T-cell (primary cell): ENCODE data around the gene SEL1L. TPM values are rescaled to one million over a fixed set of nuclear protein-coding genes. Genes with fewer than 3 reads are reported as not detected.
"Not testable (repeated sequence)": the region's sequence is repeated elsewhere in the genome, so short reads cannot be mapped to it uniquely, and the experiment has no call there.

ENCODE experiments used
- ATAC-seq, 4 experiments: fragments of 200-7000 bp in 3 of 4; fragments of 150-1000 bp in 1 of 4; cut with Tn5 transposase; replicated peaks in 1 of 4; 1 replicate in 3 of 4; 2 replicates in 1 of 4; pipeline ENCODE4 v1.10.0; 2021; ENCODE audit warnings: moderate library complexity in 3 of 4, mild to moderate bottlenecking in 2 of 4, moderate number of reproducible peaks in 1 of 4
- CTCF ChIA-PET, 2 donors: fragments of 300-600 bp; sonication (Branson Sonifier 250); formaldehyde crosslinking; loops; one replicate each; lab custom pipeline; 2022; ENCODE audit warnings: antibody characterized with exemption in 2 of 2; lab: Charles Lee
- POLR2A ChIA-PET, 2 donors: fragments of 300-600 bp; sonication (Branson Sonifier 250); formaldehyde crosslinking; loops; one replicate each; lab custom pipeline; 2022; ENCODE audit warnings: antibody characterized with exemption in 2 of 2; lab: Charles Lee
- DNase-seq, 35 experiments: peaks; one replicate each; pipeline versions ENCODE4 v3.0.0 to v3.0.0-alpha.2; 2013 to 2023
- H3K27ac ChIP-seq: one replicate; pipeline ENCODE4 v1.5.1; 2013; ENCODE audit warnings: low read length
- H3K27me3 ChIP-seq, 2 experiments: replicated peaks in 1 of 2; 1 replicate in 1 of 2; 2 replicates in 1 of 2; pipeline versions ENCODE4 v1.6.1 to v1.7.0; 2013; ENCODE audit warnings: low read length in 1 of 2, mixed read lengths in 1 of 2; ENCODE audit not compliant: control insufficient read depth in 2 of 2, insufficient read depth in 2 of 2; ENCODE audit errors: extremely low read depth in 1 of 2
- H3K36me3 ChIP-seq, 2 donors: 1 replicate in 1 of 2; 2 replicates in 1 of 2; pipeline versions ENCODE4 v1.6.1 to v1.7.0; 2013; ENCODE audit warnings: low read length in 1 of 2; ENCODE audit not compliant: control insufficient read depth in 2 of 2, insufficient read depth in 1 of 2; ENCODE audit errors: extremely low read depth in 1 of 2
- H3K4me1 ChIP-seq, 2 experiments: 1 replicate in 1 of 2; 2 replicates in 1 of 2; pipeline versions ENCODE4 v1.6.1 to v1.7.0; 2013; ENCODE audit warnings: low read length in 2 of 2, mixed read lengths in 1 of 2; ENCODE audit not compliant: insufficient read depth in 2 of 2, control insufficient read depth in 1 of 2; ENCODE audit errors: extremely low read depth in 1 of 2
- H3K4me3 ChIP-seq, 2 donors: 1 replicate in 1 of 2; 2 replicates in 1 of 2; pipeline versions ENCODE4 v1.5.1 to v1.7.0; 2013; ENCODE audit warnings: mild to moderate bottlenecking in 2 of 2, low read length in 1 of 2, moderate library complexity in 1 of 2; ENCODE audit not compliant: control insufficient read depth in 1 of 2; ENCODE audit errors: extremely low read depth in 1 of 2
- H3K9me3 ChIP-seq: 2 replicates; pipeline ENCODE4 v1.7.0; 2013
- H3K27ac Mint-ChIP-seq, 2 donors: one replicate each; pipeline ENCODE4 v1.8.0; 2020 to 2021; ENCODE audit warnings: mild to moderate bottlenecking in 2 of 2, mixed read lengths in 2 of 2
- H3K27me3 Mint-ChIP-seq, 2 donors: one replicate each; pipeline ENCODE4 v1.8.0; 2021 to 2022; ENCODE audit warnings: mixed read lengths in 2 of 2
- H3K36me3 Mint-ChIP-seq: one replicate; pipeline ENCODE4 v1.8.0; 2021; ENCODE audit warnings: mixed read lengths
- H3K4me1 Mint-ChIP-seq, 3 donors: one replicate each; pipeline ENCODE4 v1.8.0; 2020 to 2022; ENCODE audit warnings: mixed read lengths in 3 of 3, mild to moderate bottlenecking in 1 of 3
- H3K4me3 Mint-ChIP-seq, 3 donors: one replicate each; pipeline ENCODE4 v1.8.0; 2020 to 2022; ENCODE audit warnings: mild to moderate bottlenecking in 3 of 3, mixed read lengths in 3 of 3, moderate library complexity in 3 of 3
- H3K9me3 Mint-ChIP-seq, 3 donors: one replicate each; pipeline ENCODE4 v1.8.0; 2020 to 2022; ENCODE audit warnings: mixed read lengths in 3 of 3
- WGBS: methylation state at CpG from one replicate; pipeline ENCODE4 v1.1.5; 2013; ENCODE audit warnings: missing lambda C conversion rate; ENCODE audit not compliant: insufficient coverage; 5-methylcytosine and 5-hydroxymethylcytosine counted together
- total RNA-seq, 35 experiments: library from RNA in 6 of 35; stranded (reverse) in 6 of 35; fragments of 120-200 nt in 1 of 35; gene quantifications; one replicate each; pipeline versions ENCODE4 v1.2.1 to v1.2.4 and lab custom pipeline; 2013 to 2026

The SEL1L gene
- total RNA-seq, 5 donors from 2014 or later (not counting 1 experiment from before 2014, with no cell fraction given) = 44.2 to 55.2 (median 52.7) TPM

- peaks cover 15 to 17% (median 17%) of the 10 kb centered on the region in 3 donors for H3K4me1 Mint-ChIP-seq
- no peaks in the 10 kb centered on the region for H3K9me3 Mint-ChIP-seq
- DNase-seq (no peak), ATAC-seq (no peak)
- no peaks in the 10 kb centered on the region for H3K9me3 ChIP-seq
- H3K4me3 ChIP-seq = no peak overlapping the region
- no peak overlapping the region for H3K27ac Mint-ChIP-seq
- peaks cover 5 to 36% of the 10 kb centered on the region in 2 experiments for H3K27me3 ChIP-seq
- ChIA-PET POLR2A (no interaction called here), CTCF (no interaction called here)
- H3K36me3 ChIP-seq = no peaks in the 10 kb centered on the region
- peaks cover 9 to 14% of the 10 kb centered on the region in 2 experiments for H3K4me1 ChIP-seq
- H3K27ac ChIP-seq = no peak overlapping the region
- no peaks in the 10 kb centered on the region for H3K36me3 Mint-ChIP-seq
- no peak overlapping the region for H3K4me3 Mint-ChIP-seq
- peaks cover 57 to 60% of the 10 kb centered on the region in 2 donors for H3K27me3 Mint-ChIP-seq
- 71% methylated on average over 1 of the region's 2 CpGs for WGBS
Observed at GRCh38 chr14:81433378-81433777, 100.3 kb downstream of the SEL1L start.

GRCh38 chr14:81432219-81432661 lies 101.4 kb downstream of the SEL1L start:
- peaks cover 2 to 39% of the 10 kb centered on the region in 2 experiments for H3K27me3 ChIP-seq
- peaks cover 9 to 14% of the 10 kb centered on the region in 2 experiments for H3K4me1 ChIP-seq
- ChIA-PET CTCF (no interaction called here), POLR2A (interaction anchor here in 1 of 2 donors (0.6 kb wide), 1 partner anchor 22 kb away, joined by 3 read pairs; no protein-coding TSS in a partner anchor)
- Mint-ChIP-seq H3K4me3 (no peak overlapping the region), H3K36me3 (no peaks in the 10 kb centered on the region), H3K27me3 (peaks cover 56 to 64% of the 10 kb centered on the region in 2 donors), H3K4me1 (peaks cover 13 to 14% (median 14%) of the 10 kb centered on the region in 3 donors), H3K27ac (no peak overlapping the region), H3K9me3 (no peaks in the 10 kb centered on the region)
- no peak for DNase-seq
- H3K27ac ChIP-seq = no peak overlapping the region
- no peaks in the 10 kb centered on the region for H3K9me3 ChIP-seq
- H3K36me3 ChIP-seq = no peaks in the 10 kb centered on the region
- H3K4me3 ChIP-seq = no peak overlapping the region
- 44% methylated on average over 1 of the region's 3 CpGs for WGBS
- ATAC-seq = no peak

DNA sequence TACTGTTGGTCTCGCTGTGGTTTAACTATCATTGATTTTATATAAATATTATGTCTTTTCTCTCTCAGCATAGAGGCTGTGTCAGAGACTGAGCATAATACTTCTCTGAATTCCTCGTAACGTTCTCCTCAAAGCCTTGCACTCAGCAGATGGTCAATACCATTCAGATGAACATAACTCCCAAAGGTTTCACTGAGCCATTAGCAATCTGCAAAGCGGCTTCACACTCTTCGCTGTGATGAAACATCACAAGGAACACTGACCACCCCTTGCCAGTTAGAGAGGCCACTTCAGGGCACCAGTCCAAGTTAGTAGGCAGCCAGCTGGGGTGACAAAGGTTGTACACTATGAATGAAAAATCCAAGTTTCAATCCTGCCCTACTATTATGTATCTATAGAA lies 103.4 kb downstream of the SEL1L start:
- no peaks in the 10 kb centered on the region for H3K9me3 Mint-ChIP-seq
- Histone ChIP-seq H3K4me1 (peaks cover under 1 to 2% of the 10 kb centered on the region in 2 experiments), H3K9me3 (no peaks in the 10 kb centered on the region), H3K4me3 (no peak overlapping the region), H3K27ac (no peak overlapping the region), H3K27me3 (peaks cover 2 to 29% of the 10 kb centered on the region in 2 experiments), H3K36me3 (no peaks in the 10 kb centered on the region)
- peaks cover 3 to 5% (median 4%) of the 10 kb centered on the region in 3 donors for H3K4me1 Mint-ChIP-seq
- POLR2A ChIA-PET = no interaction called here
- ATAC-seq (no peak), DNase-seq (no peak)
- WGBS = 85% methylated on average over 3 of the region's 5 CpGs
- H3K4me3 Mint-ChIP-seq = no peak overlapping the region
- H3K27ac Mint-ChIP-seq = no peak overlapping the region
- H3K27me3 Mint-ChIP-seq = peaks cover 56 to 67% of the 10 kb centered on the region in 2 donors
- H3K36me3 Mint-ChIP-seq = no peaks in the 10 kb centered on the region
- CTCF ChIA-PET = interaction anchor here in 1 of 2 donors (0.6 kb wide), 1 partner anchor 36 kb away, joined by 3 read pairs; no protein-coding TSS in a partner anchor

DNA sequence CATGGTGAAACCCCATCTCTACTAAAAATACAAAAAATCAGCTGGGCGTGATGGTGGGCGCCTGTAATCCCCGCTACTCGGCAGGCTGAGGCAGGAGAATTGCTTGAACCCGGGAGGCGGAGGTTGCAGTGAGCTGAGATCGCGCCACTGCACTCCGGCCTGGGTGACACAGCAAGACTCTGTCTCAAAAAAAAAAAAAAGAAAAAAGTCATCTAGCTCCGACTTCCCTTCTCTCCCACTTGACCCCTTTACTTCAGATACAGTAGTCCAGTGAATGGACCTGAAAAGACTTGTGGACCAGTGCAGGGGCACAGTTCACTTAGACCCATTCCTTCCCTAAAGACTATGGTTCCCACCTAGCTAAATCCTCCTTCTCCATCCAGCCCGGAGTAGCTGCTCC lies 103.9 kb downstream of the SEL1L start:
- CTCF ChIA-PET = interaction anchor here in 1 of 2 donors (0.6 kb wide), 2 partner anchors 22 to 36 kb away, joined by 3 to 4 read pairs; no protein-coding TSS in a partner anchor
- H3K27ac ChIP-seq, DNase-seq, H3K4me1 Mint-ChIP-seq, H3K9me3 Mint-ChIP-seq, H3K9me3 ChIP-seq, POLR2A ChIA-PET, H3K4me3 Mint-ChIP-seq, H3K4me1 ChIP-seq, H3K4me3 ChIP-seq, H3K36me3 ChIP-seq, ATAC-seq, H3K27ac Mint-ChIP-seq, H3K36me3 Mint-ChIP-seq: not testable (repeated sequence)
- H3K27me3 Mint-ChIP-seq = peaks cover 56 to 62% of the 10 kb centered on the region in 2 donors
- WGBS = 97% methylated on average over 5 of the region's 11 CpGs
- peaks cover 2 to 28% of the 10 kb centered on the region in 2 experiments for H3K27me3 ChIP-seq

DNA sequence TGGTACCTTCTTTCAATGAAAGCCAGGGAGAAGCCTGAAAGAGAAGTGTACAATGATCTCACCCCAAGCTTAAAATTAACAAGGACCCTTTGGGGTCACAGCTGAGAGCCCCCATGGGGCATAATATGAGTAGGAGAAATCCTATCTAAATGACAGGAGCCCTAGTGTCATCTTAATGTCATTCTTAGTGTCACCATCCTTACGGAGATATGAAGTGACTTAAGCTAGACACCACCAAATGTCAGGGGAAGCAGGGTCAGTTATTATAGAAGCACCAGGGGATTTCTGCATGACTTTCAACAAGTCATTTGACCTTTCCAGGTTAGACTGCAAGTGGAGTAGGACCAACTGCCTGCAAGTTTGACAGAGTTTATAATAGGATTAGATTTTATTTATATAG lies 104.6 kb downstream of the SEL1L start:
- H3K27me3 Mint-ChIP-seq = peaks cover 52 to 57% of the 10 kb centered on the region in 2 donors
- H3K36me3 ChIP-seq = no peaks in the 10 kb centered on the region
- no peak for ATAC-seq
- POLR2A ChIA-PET = no interaction called here
- H3K27ac ChIP-seq = no peak overlapping the region
- no peaks in the 10 kb centered on the region for H3K4me1 ChIP-seq
- CTCF ChIA-PET = no interaction called here
- no peaks in the 10 kb centered on the region for H3K36me3 Mint-ChIP-seq
- DNase-seq = no peak
- WGBS = no CpG with 5 or more reads among the region's 1 CpG
- H3K4me3 ChIP-seq = no peak overlapping the region
- no peak overlapping the region for H3K27ac Mint-ChIP-seq
- H3K9me3 ChIP-seq = no peaks in the 10 kb centered on the region
- no peaks in the 10 kb centered on the region for H3K4me1 Mint-ChIP-seq
- peaks cover 0 to 23% of the 10 kb centered on the region in 2 experiments for H3K27me3 ChIP-seq
- H3K9me3 Mint-ChIP-seq = no peaks in the 10 kb centered on the region
- H3K4me3 Mint-ChIP-seq = no peak overlapping the region

GRCh38 chr14:81427348-81428058 lies 106.2 kb downstream of the SEL1L start:
- Mint-ChIP-seq H3K4me1 (no peaks in the 10 kb centered on the region), H3K4me3 (no peak overlapping the region), H3K27ac (no peak overlapping the region), H3K36me3 (no peaks in the 10 kb centered on the region), H3K9me3 (no peaks in the 10 kb centered on the region), H3K27me3 (peaks cover 38 to 42% of the 10 kb centered on the region in 2 donors)
- DNase-seq (no peak), ATAC-seq (no peak)
- CTCF ChIA-PET = interaction anchor here in 1 of 2 donors (0.5 kb wide), 1 partner anchor 183 kb away, joined by 4 read pairs; no protein-coding TSS in a partner anchor
- H3K4me3 ChIP-seq = no peak overlapping the region
- H3K9me3 ChIP-seq = no peaks in the 10 kb centered on the region
- H3K27me3 ChIP-seq = peaks cover 0 to 18% of the 10 kb centered on the region in 2 experiments
- 61% methylated on average over 2 of the region's 8 CpGs for WGBS
- POLR2A ChIA-PET = no interaction called here
- H3K36me3 ChIP-seq = no peaks in the 10 kb centered on the region
- no peaks in the 10 kb centered on the region for H3K4me1 ChIP-seq
- H3K27ac ChIP-seq = no peak overlapping the region
